Activated naive CD8-positive, alpha-beta T cell treated with anti-CD3 and anti-CD28 coated beads, Interleukin-2, amount 50 U/mL, for 24 hours (primary cell): ENCODE results near the gene RPS21.

Source experiments
- ATAC-seq: fragments of 150-1000 bp; cut with Tn5 transposase; one replicate; pipeline ENCODE4 v1.10.0; 2021
- DNase-seq: peaks from one replicate; pipeline ENCODE4 v3.0.0; 2021
- H3K27ac Mint-ChIP-seq: one replicate; pipeline ENCODE4 v1.8.0; 2021; ENCODE audit warnings: mild to moderate bottlenecking, mixed read lengths
- H3K27me3 Mint-ChIP-seq: one replicate; pipeline ENCODE4 v1.8.0; 2021; ENCODE audit warnings: mixed read lengths
- H3K36me3 Mint-ChIP-seq: one replicate; pipeline ENCODE4 v1.8.0; 2021; ENCODE audit warnings: low read depth, mixed read lengths
- H3K4me1 Mint-ChIP-seq: one replicate; pipeline ENCODE4 v1.8.0; 2021; ENCODE audit warnings: mixed read lengths
- H3K4me3 Mint-ChIP-seq: one replicate; pipeline ENCODE4 v1.8.0; 2021; ENCODE audit warnings: mild to moderate bottlenecking, moderate library complexity, mixed read lengths
- H3K9me3 Mint-ChIP-seq: one replicate; pipeline ENCODE4 v1.8.0; 2021; ENCODE audit warnings: mixed read lengths

RPS21 gene

GRCh38 chr20:62391165-62392076, 4.5 kb downstream of the RPS21 start:
- DNase-seq, result no peak
- H3K4me1 Mint-ChIP-seq, result peaks cover 20% of the 10 kb centered on the region
- peaks cover 34% of the 10 kb centered on the region for H3K36me3 Mint-ChIP-seq
- H3K27me3 Mint-ChIP-seq, result no peaks in the 10 kb centered on the region
- H3K4me3 Mint-ChIP-seq, result no peak overlapping the region
- peak overlapping the region; percentile 14 for H3K27ac Mint-ChIP-seq
- ATAC-seq, result no peak
- H3K9me3 Mint-ChIP-seq, result no peaks in the 10 kb centered on the region

DNA sequence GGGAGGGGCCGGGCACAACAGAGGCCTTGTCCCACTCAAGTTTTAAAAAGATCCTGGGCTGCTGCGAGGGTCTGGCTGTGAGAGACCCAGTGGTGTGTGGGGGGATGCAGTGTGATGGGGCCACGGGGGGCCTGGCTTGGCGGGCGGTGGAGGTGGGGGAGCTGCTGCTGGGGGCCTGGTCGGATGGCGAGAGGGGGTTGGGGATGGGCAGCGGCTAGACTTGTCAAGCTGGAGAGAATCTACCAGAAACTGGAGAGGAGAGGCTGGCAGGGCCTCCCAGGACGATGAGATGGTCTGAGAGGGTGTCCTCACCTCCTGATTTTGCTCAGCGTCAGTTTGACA, 5.1 kb downstream of the RPS21 start:
- Mint-ChIP-seq H3K36me3 (peaks cover 32% of the 10 kb centered on the region), H3K4me3 (no peak overlapping the region), H3K9me3 (no peaks in the 10 kb centered on the region), H3K4me1 (peaks cover 20% of the 10 kb centered on the region), H3K27me3 (no peaks in the 10 kb centered on the region), H3K27ac (no peak overlapping the region)
- DNase-seq (no peak), ATAC-seq (no peak)

DNA sequence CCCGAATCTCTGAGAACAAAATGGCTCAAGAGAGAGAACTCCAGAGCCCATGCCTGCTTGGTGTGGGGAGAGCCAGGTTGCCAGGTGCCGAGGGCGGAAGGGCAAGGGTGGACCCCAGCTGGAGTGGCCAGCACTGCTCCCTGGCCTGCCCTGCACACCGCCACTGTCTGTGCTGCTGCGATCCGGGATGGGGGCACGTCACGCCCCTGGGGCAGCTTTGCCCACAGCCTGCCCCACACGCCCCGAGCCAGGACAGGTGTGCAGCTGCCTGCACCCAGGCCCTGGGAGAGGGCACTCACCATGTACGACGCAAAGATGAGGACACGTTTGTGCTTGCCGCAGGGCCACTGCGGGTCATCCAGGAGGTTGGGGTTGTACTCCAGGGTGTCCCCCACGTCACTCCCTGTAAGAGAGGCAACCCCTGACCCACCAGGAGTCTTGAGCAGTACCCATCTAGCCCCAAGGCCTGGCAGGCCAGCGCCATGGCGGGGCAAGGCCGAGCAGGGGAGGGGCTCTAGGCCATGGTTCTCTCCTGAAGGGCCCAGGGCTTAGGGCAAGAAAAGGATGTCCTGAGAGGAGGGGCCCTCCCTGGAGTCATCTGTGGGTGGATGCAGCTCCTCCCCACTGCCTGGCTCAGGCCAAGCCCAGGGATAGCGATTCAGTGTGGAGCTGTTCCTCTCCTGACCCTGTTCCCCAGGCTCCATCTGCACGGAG, 5.9 kb downstream of the RPS21 start:
- Mint-ChIP-seq H3K4me1 (peaks cover 17% of the 10 kb centered on the region), H3K27ac (no peak overlapping the region), H3K36me3 (peaks cover 29% of the 10 kb centered on the region), H3K9me3 (no peaks in the 10 kb centered on the region), H3K27me3 (no peaks in the 10 kb centered on the region), H3K4me3 (no peak overlapping the region)
- ATAC-seq (no peak), DNase-seq (no peak)

DNA sequence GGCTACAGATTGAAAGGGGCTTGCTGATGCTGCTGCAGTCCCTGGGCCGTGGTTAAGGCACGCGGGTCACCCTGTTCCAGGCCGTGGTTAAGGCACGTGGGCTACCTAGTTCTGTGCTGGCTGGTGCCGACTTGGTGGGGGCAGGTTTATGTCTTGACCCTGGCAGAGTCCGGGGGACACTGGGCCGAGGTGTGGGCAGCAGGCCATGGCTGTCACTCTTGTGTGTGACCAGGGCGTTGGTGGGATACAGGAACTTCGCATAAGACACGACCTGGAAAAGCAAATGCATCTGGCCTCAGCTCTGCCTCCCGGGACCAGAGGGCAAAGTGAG, 6.4 kb downstream of the RPS21 start:
- peaks cover 24% of the 10 kb centered on the region for H3K36me3 Mint-ChIP-seq
- DNase-seq (no peak), ATAC-seq (no peak)
- no peaks in the 10 kb centered on the region for H3K27me3 Mint-ChIP-seq
- H3K4me3 Mint-ChIP-seq, result no peak overlapping the region
- peaks cover 12% of the 10 kb centered on the region for H3K4me1 Mint-ChIP-seq
- H3K27ac Mint-ChIP-seq, result no peak overlapping the region
- no peaks in the 10 kb centered on the region for H3K9me3 Mint-ChIP-seq

- peaks cover 6% of the 10 kb centered on the region for H3K4me1 Mint-ChIP-seq
- DNase-seq (no peak), ATAC-seq (no peak)
- H3K9me3 Mint-ChIP-seq, result no peaks in the 10 kb centered on the region
- H3K4me3 Mint-ChIP-seq, result no peak overlapping the region
- no peak overlapping the region for H3K27ac Mint-ChIP-seq
- peaks cover 19% of the 10 kb centered on the region for H3K36me3 Mint-ChIP-seq
- H3K27me3 Mint-ChIP-seq, result no peaks in the 10 kb centered on the region
These were observed 6.9 kb downstream of the RPS21 start for GRCh38 chr20:62393830-62394229.

DNA sequence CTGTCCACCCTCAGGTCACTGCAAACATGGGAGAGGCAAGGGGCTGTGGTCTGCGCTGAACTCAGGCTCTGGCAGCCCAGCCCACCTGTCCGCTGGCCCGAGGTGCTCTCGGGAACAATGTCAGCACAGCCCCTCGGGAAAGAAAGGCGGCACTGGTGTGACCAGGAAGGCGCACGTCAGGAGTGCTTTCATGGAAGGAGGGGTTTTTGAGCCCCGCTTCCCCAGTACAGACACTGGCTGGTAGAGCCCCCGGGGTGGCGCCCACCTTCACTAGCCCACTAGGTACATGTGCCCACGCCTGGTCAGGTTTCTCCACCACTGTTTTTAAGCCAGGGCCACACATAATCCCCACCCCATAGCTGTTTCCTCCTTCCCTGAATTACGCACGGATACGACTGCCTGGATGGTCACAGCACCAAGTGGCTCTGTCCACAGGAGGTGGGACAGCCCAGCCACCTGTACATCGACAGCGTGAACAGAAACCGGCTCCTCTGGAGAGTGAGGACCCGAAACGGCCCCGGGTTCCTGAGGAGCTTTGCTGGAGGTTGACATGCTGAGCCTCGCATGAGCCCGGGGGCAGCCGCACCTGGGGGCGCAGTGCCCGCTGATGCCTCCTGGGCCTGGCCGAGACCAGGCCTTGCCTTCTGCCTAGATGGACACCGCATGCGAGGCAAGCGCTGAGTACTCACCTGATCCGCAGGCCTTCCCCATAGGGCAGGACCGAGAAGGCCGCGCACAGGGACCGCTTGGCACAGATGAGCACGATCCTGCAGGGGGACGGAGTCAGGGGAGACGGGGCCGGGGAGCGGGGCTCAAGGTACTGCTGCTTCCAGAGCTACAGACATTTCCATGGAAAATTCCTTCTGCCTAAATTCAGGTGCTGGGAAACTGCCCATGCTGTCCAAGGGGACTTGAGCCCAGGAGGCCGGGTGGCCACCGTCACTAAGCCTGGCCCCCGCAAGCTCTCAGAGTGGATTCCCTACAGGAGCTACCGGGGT, 7.6 kb downstream of the RPS21 start:
- Mint-ChIP-seq H3K27me3 (no peaks in the 10 kb centered on the region), H3K36me3 (peaks cover 11% of the 10 kb centered on the region)

DNA sequence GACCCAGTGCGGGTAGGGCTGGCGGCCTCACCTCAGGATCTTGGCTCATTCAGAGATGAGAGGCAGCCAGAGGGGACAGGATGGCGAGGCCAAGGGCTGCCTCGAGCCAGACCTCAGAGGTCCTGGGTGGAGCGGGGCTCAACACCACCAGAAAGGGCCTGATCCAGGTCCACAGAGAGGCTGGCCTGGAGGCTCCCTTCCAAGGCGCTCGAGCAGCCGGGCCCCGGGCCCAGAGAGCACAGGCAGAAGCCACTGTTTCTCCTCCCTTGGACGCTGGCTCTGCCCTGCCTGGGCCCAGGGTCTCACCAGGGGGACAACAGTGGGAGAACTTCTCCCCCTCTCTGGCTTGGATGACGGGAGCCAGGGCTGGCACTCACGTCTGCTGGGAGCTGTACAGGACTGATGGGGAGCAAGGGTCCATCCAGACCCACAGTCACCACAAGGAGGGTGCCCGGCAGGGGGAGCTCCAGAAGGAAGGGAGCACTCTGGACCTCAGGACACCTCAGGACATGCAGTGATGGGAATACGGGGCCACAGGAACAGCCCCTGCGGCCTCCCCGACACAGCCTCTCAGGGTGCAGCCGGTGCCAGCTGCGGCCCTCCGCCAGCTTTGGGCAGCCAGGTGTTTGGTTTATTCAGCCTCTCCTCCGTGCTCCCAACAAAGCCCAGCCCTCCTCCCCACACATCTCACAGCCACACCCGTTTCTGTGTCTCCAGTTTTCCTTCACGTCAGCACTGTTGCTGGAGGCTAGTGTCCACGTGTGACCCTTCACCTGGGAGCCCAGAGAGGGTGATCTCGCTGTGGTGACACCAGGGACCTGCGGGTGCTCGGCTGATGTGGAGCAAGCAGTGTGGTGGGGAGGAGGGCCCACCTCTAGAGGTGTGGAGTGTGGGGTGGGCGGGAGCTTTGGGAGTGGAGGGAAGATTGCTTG, 8.7 kb downstream of the RPS21 start:
- H3K27me3 Mint-ChIP-seq, result no peaks in the 10 kb centered on the region
- no peak for ATAC-seq

More for the DNA sequence above, 7.6 kb downstream of the RPS21 start:
- DNase-seq (no peak), ATAC-seq (no peak)
- H3K9me3 Mint-ChIP-seq, result no peaks in the 10 kb centered on the region
- H3K4me1 Mint-ChIP-seq, result peaks cover 3% of the 10 kb centered on the region
- no peak overlapping the region for H3K4me3 Mint-ChIP-seq
- H3K27ac Mint-ChIP-seq, result no peak overlapping the region

GRCh38 chr20:62396367-62397239, 9.7 kb downstream of the RPS21 start:
- Mint-ChIP-seq H3K27ac (no peak overlapping the region), H3K4me3 (no peak overlapping the region), H3K36me3 (peaks cover 3% of the 10 kb centered on the region), H3K9me3 (no peaks in the 10 kb centered on the region), H3K27me3 (no peaks in the 10 kb centered on the region), H3K4me1 (no peaks in the 10 kb centered on the region)
- ATAC-seq, result no peak
- DNase-seq, result no peak

More for the DNA sequence above, 8.7 kb downstream of the RPS21 start:
- H3K4me3 Mint-ChIP-seq, result no peak overlapping the region
- H3K36me3 Mint-ChIP-seq, result peaks cover 3% of the 10 kb centered on the region
- no peaks in the 10 kb centered on the region for H3K4me1 Mint-ChIP-seq
- no peak overlapping the region for H3K27ac Mint-ChIP-seq
- H3K9me3 Mint-ChIP-seq, result no peaks in the 10 kb centered on the region
- DNase-seq, result no peak

- no peak for DNase-seq
- Mint-ChIP-seq H3K27ac (no peak overlapping the region), H3K9me3 (no peaks in the 10 kb centered on the region), H3K4me3 (no peak overlapping the region), H3K4me1 (no peaks in the 10 kb centered on the region), H3K36me3 (peaks cover 3% of the 10 kb centered on the region), H3K27me3 (no peaks in the 10 kb centered on the region)
- ATAC-seq, result no peak
These were observed 11.4 kb downstream of the RPS21 start for GRCh38 chr20:62398120-62398821.

DNA sequence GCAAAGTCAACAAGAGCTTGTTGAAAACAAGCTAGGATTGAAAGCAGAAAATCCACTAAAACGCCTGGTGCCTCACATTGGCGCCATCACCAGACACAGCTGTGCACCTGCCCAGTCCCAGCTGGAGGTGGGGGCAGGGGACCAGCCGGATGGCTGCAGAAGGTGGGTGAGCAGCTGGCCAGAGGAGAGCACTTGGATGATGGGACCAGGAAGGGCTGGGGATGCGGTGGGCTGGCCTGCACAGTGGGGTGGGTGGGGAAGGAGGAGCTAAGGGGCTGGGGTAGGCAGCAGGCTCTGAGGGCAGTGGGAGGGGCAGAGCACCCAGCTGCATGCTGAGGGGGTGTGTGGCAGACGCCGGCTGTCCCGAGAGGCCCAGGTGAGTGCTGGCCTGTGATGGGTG, 13.1 kb downstream of the RPS21 start:
- no peak overlapping the region for H3K27ac Mint-ChIP-seq
- H3K4me3 Mint-ChIP-seq, result no peak overlapping the region

GRCh38 chr20:62400541-62400940, 13.6 kb downstream of the RPS21 start:
- H3K27ac Mint-ChIP-seq, result no peak overlapping the region
- H3K36me3 Mint-ChIP-seq, result peaks cover 3% of the 10 kb centered on the region

More for the DNA sequence above, 13.1 kb downstream of the RPS21 start:
- peaks cover 3% of the 10 kb centered on the region for H3K36me3 Mint-ChIP-seq
- DNase-seq (no peak), ATAC-seq (no peak)
- H3K27me3 Mint-ChIP-seq, result no peaks in the 10 kb centered on the region
- H3K4me1 Mint-ChIP-seq, result peaks cover under 1% of the 10 kb centered on the region
- no peaks in the 10 kb centered on the region for H3K9me3 Mint-ChIP-seq

GRCh38 chr20:62401331-62401779, 14.5 kb downstream of the RPS21 start:
- Mint-ChIP-seq H3K27ac (no peak overlapping the region), H3K36me3 (peaks cover 3% of the 10 kb centered on the region), H3K27me3 (no peaks in the 10 kb centered on the region), H3K9me3 (no peaks in the 10 kb centered on the region), H3K4me1 (peaks cover 11% of the 10 kb centered on the region), H3K4me3 (no peak overlapping the region)
- ATAC-seq, result no peak
- DNase-seq, result no peak

More at GRCh38 chr20:62400541-62400940, 13.6 kb downstream of the RPS21 start:
- ATAC-seq, result no peak
- DNase-seq, result no peak
- Mint-ChIP-seq H3K9me3 (no peaks in the 10 kb centered on the region), H3K27me3 (no peaks in the 10 kb centered on the region), H3K4me3 (no peak overlapping the region), H3K4me1 (peaks cover 5% of the 10 kb centered on the region)
